Endothelial cell of umbilical vein (primary cell): ENCODE results near the gene KRT83. TPM values are rescaled to one million over a fixed set of nuclear protein-coding genes. Genes with fewer than 3 reads are reported as not detected.

Source experiments
- BruUV-seq: library from RNA; stranded (reverse); fragments of 400-500 nt; replicated peaks from 2 replicates; lab custom pipeline; 2021; lab: Mats Ljungman, UMichigan
- CTCF ChIA-PET: fragments of 300-600, 350-600 bp; sonication (Branson Sonifier 250); formaldehyde crosslinking; loops from one replicate; lab custom pipeline; 2021; ENCODE audit warnings: antibody characterized with exemption, inconsistent platforms; lab: Charles Lee
- POLR2A ChIA-PET: fragments of 300-600, 350-600 bp; sonication (Branson Sonifier 250); formaldehyde crosslinking; loops from one replicate; lab custom pipeline; 2021; ENCODE audit warnings: antibody characterized with exemption, inconsistent platforms; lab: Charles Lee
- DNase-seq: peaks from one replicate; pipeline ENCODE4 v3.0.0-alpha.2; 2011; ENCODE audit warnings: low read depth, low spot score
- FAIRE-seq: peaks from 2 replicates; lab custom pipeline; 2011; peaks lifted over from hg19 to GRCh38; lab: Jason Lieb, UNC
- H2AFZ ChIP-seq: 2 replicates; pipeline ENCODE4 v1.6.0; 2012; ENCODE audit warnings: low read depth, low read length, control low read depth, inconsistent platforms
- H3K27ac ChIP-seq: 2 replicates; pipeline ENCODE4 v1.5.1; 2011; ENCODE audit warnings: low read depth, mild to moderate bottlenecking, control low read depth, low read length, moderate library complexity; ENCODE audit not compliant: insufficient read depth
- H3K27me3 ChIP-seq, 2 experiments: 2 replicates each; pipeline versions ENCODE4 v1.6.0 to v1.6.1; 2011; ENCODE audit warnings: low read length in 2 of 2, mixed read lengths in 1 of 2; ENCODE audit not compliant: control insufficient read depth in 2 of 2, insufficient read depth in 2 of 2
- H3K36me3 ChIP-seq, 2 experiments: 2 replicates in 1 of 2; 3 replicates in 1 of 2; pipeline ENCODE4 v1.5.1; 2011; ENCODE audit warnings: low read length in 2 of 2, mild to moderate bottlenecking in 1 of 2, moderate library complexity in 1 of 2; ENCODE audit not compliant: control insufficient read depth in 2 of 2, insufficient read depth in 2 of 2; ENCODE audit errors: extremely low read depth in 1 of 2
- H3K4me1 ChIP-seq: 3 replicates; pipeline ENCODE4 v1.5.1; 2011; ENCODE audit warnings: mild to moderate bottlenecking, low read length; ENCODE audit not compliant: control insufficient read depth, insufficient read depth; ENCODE audit errors: extremely low read depth
- H3K4me2 ChIP-seq: 2 replicates; pipeline ENCODE4 v1.6.1; 2011; ENCODE audit warnings: low read length, control low read depth, mixed read lengths; ENCODE audit not compliant: insufficient read depth
- H3K4me3 ChIP-seq, 3 experiments: fragments of 200-600 bp in 1 of 3; sonication (generic), shearing (Covaris generic) in 1 of 3; replicated peaks in 1 of 3; 2 replicates each; pipeline ENCODE4 v1.5.1; 2011 to 2016; ENCODE audit warnings: control low read depth in 3 of 3, low read length in 3 of 3, mild to moderate bottlenecking in 2 of 3, inconsistent platforms in 1 of 3, low read depth in 1 of 3, moderate library complexity in 1 of 3; ENCODE audit not compliant: insufficient read depth in 1 of 3
- H3K79me2 ChIP-seq: 2 replicates; pipeline ENCODE4 v1.6.0; 2012; ENCODE audit warnings: low read length, inconsistent platforms; ENCODE audit not compliant: control insufficient read depth, insufficient read depth
- H3K9ac ChIP-seq: replicated peaks from 2 replicates; pipeline ENCODE3; 2011; ENCODE audit warnings: low read length, control low read depth; ENCODE audit not compliant: insufficient read depth; ENCODE audit errors: extremely low read depth
- H3K9me1 ChIP-seq: replicated peaks from 3 replicates; pipeline ENCODE4 v1.6.0; 2011; ENCODE audit warnings: mild to moderate bottlenecking, low read length; ENCODE audit not compliant: control insufficient read depth, insufficient read depth; ENCODE audit errors: extremely low read depth
- H3K9me3 ChIP-seq: replicated peaks from 2 replicates; pipeline ENCODE4 v1.5.1; 2012; ENCODE audit warnings: low read length, inconsistent platforms; ENCODE audit not compliant: control insufficient read depth, insufficient read depth
- H4K20me1 ChIP-seq: replicated peaks from 2 replicates; pipeline ENCODE3; 2011; ENCODE audit warnings: mild to moderate bottlenecking, low read length; ENCODE audit not compliant: control insufficient read depth, insufficient read depth; ENCODE audit errors: extremely low read depth
- EZH2 ChIP-seq: IDR thresholded peaks from 2 replicates; pipeline ENCODE4 v1.6.1; 2012; ENCODE audit warnings: borderline replicate concordance, low read depth, mild to moderate bottlenecking, moderate library complexity, low read length, inconsistent platforms; ENCODE audit not compliant: severe bottlenecking
- FOS ChIP-seq: IDR thresholded peaks from 2 replicates; pipeline ENCODE4 v1.6.1; 2011; ENCODE audit warnings: mild to moderate bottlenecking, low read length, moderate library complexity, borderline replicate concordance; ENCODE audit not compliant: insufficient read depth
- GATA2 ChIP-seq: IDR thresholded peaks from 2 replicates; pipeline ENCODE4 v1.7.0; 2011; ENCODE audit warnings: low read depth, mild to moderate bottlenecking, moderate library complexity, mixed read lengths, low read length; ENCODE audit not compliant: insufficient read length, insufficient read depth
- JUN ChIP-seq: IDR thresholded peaks from 2 replicates; pipeline ENCODE4 v1.6.1; 2011; ENCODE audit warnings: borderline replicate concordance, low read depth; ENCODE audit not compliant: insufficient read length, insufficient read depth
- MAX ChIP-seq: IDR thresholded peaks from 2 replicates; pipeline ENCODE4 v1.6.1; 2011; ENCODE audit not compliant: insufficient read depth, insufficient read length
- MYC ChIP-seq: IDR thresholded peaks from one replicate; pipeline ENCODE4 v1.6.1; 2011; ENCODE audit warnings: mild to moderate bottlenecking, low read depth, low read length
- POLR2A ChIP-seq: IDR thresholded peaks from 2 replicates; pipeline ENCODE4 v1.6.1; 2012; ENCODE audit warnings: low read depth, mild to moderate bottlenecking, control low read depth, low read length
- POLR2AphosphoS5 ChIP-seq: IDR thresholded peaks from 2 replicates; pipeline ENCODE4 v1.6.1; 2012; ENCODE audit warnings: low read depth, mild to moderate bottlenecking, control low read depth, low read length, moderate library complexity; ENCODE audit not compliant: insufficient read depth
- dilution Hi-C: fragments of 300-500 bp; cut with MboI; formaldehyde crosslinking; loops from one replicate; pipeline ENCODE4 v1.15.0; 2019; ENCODE audit warnings: low sequenced_read_pairs; ENCODE audit not compliant: extremely low pct_ligation_motif_present
- intact Hi-C: fragments of 100-400 bp; cut with micrococcal nuclease; formaldehyde crosslinking; loops from one replicate; pipeline ENCODE4 v1.10.0; 2022
- polyA plus RNA-seq, 4 experiments: library from polyadenylated mRNA; depleted of rRNA in 3 of 4; stranded (reverse) in 3 of 4; unstranded in 1 of 4; fragments of >200 nt; gene quantifications; 2 replicates each; pipeline versions ENCODE4 v1.2.1 to v1.2.3, GENCODE V29; 2011 to 2012; ENCODE audit warnings: missing spikeins in 1 of 4
- total RNA-seq: library from RNA; stranded (reverse); gene quantifications from 2 replicates; pipeline ENCODE4 v1.2.3, GENCODE V29; 2021
- TF ChIP-seq, protein P1 (sequence below), 2 donors: IDR thresholded peaks; 1 replicate in 1 of 2; 2 replicates in 1 of 2; pipeline ENCODE4 v1.5.1; 2011; ENCODE audit warnings: low read length in 2 of 2, mild to moderate bottlenecking in 2 of 2, moderate library complexity in 2 of 2, control low read depth in 1 of 2, inconsistent platforms in 1 of 2, low read depth in 1 of 2; ENCODE audit not compliant: insufficient read depth in 1 of 2; ENCODE audit errors: extremely low read depth in 1 of 2

Gene KRT83
- total and polyA plus RNA-seq, 2 donors (not counting 3 experiments of a cell fraction or from before 2014, with no cell fraction given), result not detected

DNA sequence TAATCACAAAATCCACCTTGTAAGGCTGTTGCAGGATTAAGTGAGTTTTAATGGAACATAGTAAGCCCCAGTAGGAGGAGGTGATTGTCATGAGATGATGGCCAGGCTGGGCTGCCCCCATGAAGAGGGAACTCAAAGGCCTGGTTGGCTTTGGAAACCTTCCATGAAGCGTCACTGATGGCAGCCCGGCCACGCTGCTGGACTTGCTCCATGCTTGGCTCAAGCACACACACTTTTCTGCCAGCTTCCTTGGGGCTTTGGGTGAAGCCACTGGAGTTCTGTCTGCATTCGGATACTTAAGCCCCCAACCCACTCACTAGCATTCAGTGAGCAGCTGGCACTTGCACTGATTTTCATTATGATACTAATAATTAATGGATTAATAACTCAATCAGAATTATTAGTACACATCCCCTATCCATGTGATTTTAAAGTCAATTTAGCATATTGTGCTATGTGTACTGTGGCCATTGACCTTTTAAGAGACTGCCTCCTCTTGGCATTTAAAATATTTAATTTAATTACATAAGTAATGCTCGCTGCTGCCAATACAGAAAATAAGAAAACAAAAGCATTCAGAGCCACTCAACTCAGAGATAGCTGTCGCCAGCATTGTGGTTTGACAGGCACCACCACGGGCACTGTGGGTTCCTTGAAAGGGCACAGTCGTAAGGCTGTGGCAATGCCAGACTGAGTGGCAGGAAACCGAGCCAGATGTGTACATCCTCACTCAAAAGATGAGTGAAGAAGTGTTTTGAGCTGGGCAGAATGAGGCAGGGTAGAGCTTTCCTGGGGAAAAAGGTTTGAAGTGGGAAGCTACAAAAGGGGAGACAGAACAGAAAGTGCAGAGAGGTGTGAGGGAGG lies 30.2 kb upstream of the KRT83 start:
- no peaks in the 10 kb centered on the region for H3K9me1 ChIP-seq
- peaks cover 12 to 19% of the 10 kb centered on the region in 2 experiments for H3K27me3 ChIP-seq
- no peak overlapping the region for H3K9ac ChIP-seq
- FAIRE-seq (no peak), DNase-seq (no peak)
- intact Hi-C loops, result no loop called here
- no peak overlapping the region for H3K27ac ChIP-seq
- BruUV-seq, result no TSS peak
- H3K4me2 ChIP-seq, result no peak overlapping the region
- TF ChIP-seq POLR2A, result no peak
- no peak for TF ChIP-seq POLR2AphosphoS5
- no peak for TF ChIP-seq FOS
- no peak for TF ChIP-seq JUN
- TF ChIP-seq, protein P1, sequence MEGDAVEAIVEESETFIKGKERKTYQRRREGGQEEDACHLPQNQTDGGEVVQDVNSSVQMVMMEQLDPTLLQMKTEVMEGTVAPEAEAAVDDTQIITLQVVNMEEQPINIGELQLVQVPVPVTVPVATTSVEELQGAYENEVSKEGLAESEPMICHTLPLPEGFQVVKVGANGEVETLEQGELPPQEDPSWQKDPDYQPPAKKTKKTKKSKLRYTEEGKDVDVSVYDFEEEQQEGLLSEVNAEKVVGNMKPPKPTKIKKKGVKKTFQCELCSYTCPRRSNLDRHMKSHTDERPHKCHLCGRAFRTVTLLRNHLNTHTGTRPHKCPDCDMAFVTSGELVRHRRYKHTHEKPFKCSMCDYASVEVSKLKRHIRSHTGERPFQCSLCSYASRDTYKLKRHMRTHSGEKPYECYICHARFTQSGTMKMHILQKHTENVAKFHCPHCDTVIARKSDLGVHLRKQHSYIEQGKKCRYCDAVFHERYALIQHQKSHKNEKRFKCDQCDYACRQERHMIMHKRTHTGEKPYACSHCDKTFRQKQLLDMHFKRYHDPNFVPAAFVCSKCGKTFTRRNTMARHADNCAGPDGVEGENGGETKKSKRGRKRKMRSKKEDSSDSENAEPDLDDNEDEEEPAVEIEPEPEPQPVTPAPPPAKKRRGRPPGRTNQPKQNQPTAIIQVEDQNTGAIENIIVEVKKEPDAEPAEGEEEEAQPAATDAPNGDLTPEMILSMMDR (IDR thresholded peaks at IDR 0.05; ENCODE audit: extremely low read depth in 1 of 2, insufficient read depth in 1 of 2, low read depth in 1 of 2, low read length in 2 of 2), result no peak
- TF ChIP-seq MYC, result no peak
- no peak for TF ChIP-seq GATA2
- no peak for TF ChIP-seq MAX
- no peak for TF ChIP-seq EZH2
- POLR2A ChIA-PET, result interaction anchor here (0.6 kb wide), 1 partner anchor 769 kb away, joined by 3 read pairs; no protein-coding TSS in a partner anchor
- no peaks in the 10 kb centered on the region for H3K9me3 ChIP-seq
- H3K79me2 ChIP-seq, result no peaks in the 10 kb centered on the region
- no peak overlapping the region for H2AFZ ChIP-seq
- no peaks in the 10 kb centered on the region for H4K20me1 ChIP-seq
- H3K4me3 ChIP-seq, result no peak overlapping the region
- no peaks in the 10 kb centered on the region for H3K36me3 ChIP-seq
- CTCF ChIA-PET, result interaction anchor here (1.4 to 1.6 kb wide), 2 partner anchors 10 to 528 kb away, joined by 3 to 4 read pairs; no protein-coding TSS in a partner anchor
- dilution Hi-C loops, result no loop called here
- H3K4me1 ChIP-seq, result no peaks in the 10 kb centered on the region
